ENCODE data around the gene WDPCP. TPM values are rescaled to one million over a fixed set of nuclear protein-coding genes. Genes with fewer than 3 reads are reported as not detected.
"Not testable (repeated sequence)": the region's sequence is repeated elsewhere in the genome, so short reads cannot be mapped to it uniquely, and the experiment has no call there.

The WDPCP gene
- polyA plus RNA-seq, 10 donors, result 6.6 to 11.9 (median 8.3) TPM

- no peak for DNase-seq
Observed at GRCh38 chr2:63261137-63261621, 327.1 kb downstream of the WDPCP start.

GRCh38 chr2:63257473-63257872 lies 330.8 kb downstream of the WDPCP start:
- DNase-seq, result no peak

- no peak for DNase-seq
Observed at GRCh38 chr2:63249161-63249560, 339.1 kb downstream of the WDPCP start.

GRCh38 chr2:63242747-63243146 lies 345.5 kb downstream of the WDPCP start:
- DNase-seq, result no peak

- no peak for DNase-seq
Observed at GRCh38 chr2:63225964-63226686, 362.2 kb downstream of the WDPCP start.

GRCh38 chr2:63218800-63219526 lies 369.3 kb downstream of the WDPCP start:
- DNase-seq, result no peak

GRCh38 chr2:63195310-63195709 lies 393.0 kb downstream of the WDPCP start:
- DNase-seq, result no peak

- no peak for DNase-seq
Observed at GRCh38 chr2:63194175-63194574, 394.1 kb downstream of the WDPCP start.

- no peak for DNase-seq
Observed at GRCh38 chr2:63192889-63193774, 395.1 kb downstream of the WDPCP start.

GRCh38 chr2:63192169-63192888 lies 395.9 kb downstream of the WDPCP start:
- DNase-seq, result no peak

GRCh38 chr2:63189026-63189425 lies 399.3 kb downstream of the WDPCP start:
- DNase-seq, result peak in 1 of 3 donors; percentile 1

- DNase-seq, result no peak
Observed at GRCh38 chr2:63186331-63186730, 401.9 kb downstream of the WDPCP start.

- no peak for DNase-seq
Observed at GRCh38 chr2:63163161-63163820, 425.0 kb downstream of the WDPCP start.

- no peak for DNase-seq
Observed at GRCh38 chr2:63159262-63159661, 429.0 kb downstream of the WDPCP start.

- DNase-seq, result not testable (repeated sequence)
Observed at GRCh38 chr2:63136683-63137082, 451.6 kb downstream of the WDPCP start.

GRCh38 chr2:63132020-63132419 lies 456.3 kb downstream of the WDPCP start:
- no peak for DNase-seq

- no peak for DNase-seq
Observed at GRCh38 chr2:63131196-63131595, 457.1 kb downstream of the WDPCP start.

GRCh38 chr2:63127594-63127993 lies 460.7 kb downstream of the WDPCP start:
- DNase-seq, result no peak

GRCh38 chr2:63124850-63125249 lies 463.4 kb downstream of the WDPCP start:
- DNase-seq, result no peak

- DNase-seq, result no peak
Observed at GRCh38 chr2:63124218-63124617, 464.1 kb downstream of the WDPCP start.

- no peak for DNase-seq
Observed at GRCh38 chr2:63122921-63123320, 465.4 kb downstream of the WDPCP start.
